ENCODE data around the gene AVPR2. TPM values are rescaled to one million over a fixed set of nuclear protein-coding genes. Genes with fewer than 3 reads are reported as not detected.

Gene AVPR2
- total RNA-seq, 1 experiment from 2014 or later: 3.2 TPM

DNA sequence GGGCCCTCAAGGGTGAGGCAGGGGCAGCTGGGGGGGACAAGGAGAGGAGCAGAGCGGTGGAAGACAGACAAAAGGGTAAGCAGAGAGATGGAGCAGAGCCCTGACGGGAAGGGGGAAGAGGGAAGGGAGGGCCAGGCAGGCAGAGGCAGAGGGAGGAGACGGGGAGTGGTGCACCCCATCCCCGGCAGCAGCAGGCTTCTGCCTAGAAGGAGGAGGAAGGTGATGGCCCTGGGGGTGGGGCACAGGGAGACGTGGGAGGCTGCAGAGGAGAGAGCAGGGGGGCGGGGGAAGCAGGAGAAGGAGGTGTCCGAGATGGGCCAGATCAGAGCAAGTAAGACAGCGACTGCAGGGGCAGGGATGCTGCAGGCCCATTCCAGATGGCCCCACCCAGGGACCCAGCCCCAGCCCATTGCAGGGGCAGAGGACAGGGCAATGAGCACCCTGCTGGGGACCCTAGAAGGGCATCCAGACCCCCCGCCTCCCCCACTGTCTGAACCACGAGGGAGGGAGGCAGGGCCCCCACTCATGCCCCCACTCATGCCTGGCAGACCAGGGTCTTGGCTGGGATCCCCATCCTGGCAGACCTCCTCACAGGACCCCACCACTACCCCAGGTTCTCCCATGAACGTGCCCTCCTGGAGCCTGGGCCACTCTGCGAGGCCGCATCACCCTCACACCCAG, 21.2 kb upstream of the AVPR2 start:
- intact Hi-C loops (cut with micrococcal nuclease; ENCODE audit: unreplicated experiment): loop anchor here (10.0 kb wide), 2 partner anchors 89 to 179 kb away; partner anchors contain the start of genes IDH3G and SSR4
- DNase-seq: no peak
- H4K20me1 ChIP-seq (ENCODE audit: insufficient read depth): no peaks in the 10 kb centered on the region; the same call in 1 of the 2 replicates
- no peak overlapping the region for H3K27ac ChIP-seq
- H3K36me3 ChIP-seq (ENCODE audit: low read depth): no peaks in the 10 kb centered on the region
- no peak overlapping the region for H2AFZ ChIP-seq
- no peaks in the 10 kb centered on the region for H3K9me2 ChIP-seq (ENCODE audit: insufficient read depth)
- no peak overlapping the region for H3K4me2 ChIP-seq
- no peak overlapping the region for H3K4me3 ChIP-seq
- no peaks in the 10 kb centered on the region for H3F3A ChIP-seq (ENCODE audit: insufficient read depth, low read depth)
- no peaks in the 10 kb centered on the region for H3K79me2 ChIP-seq (ENCODE audit: low read depth)
- H3K9me3 ChIP-seq (ENCODE audit: insufficient read depth, low read depth): no peaks in the 10 kb centered on the region
- 0 out of 2 replicates have a peak, but pooled peaks cover 12% of the 10 kb centered on the region for H3K4me1 ChIP-seq (replicated peaks; ENCODE audit: insufficient read depth)
- TF ChIP-seq, protein P1, sequence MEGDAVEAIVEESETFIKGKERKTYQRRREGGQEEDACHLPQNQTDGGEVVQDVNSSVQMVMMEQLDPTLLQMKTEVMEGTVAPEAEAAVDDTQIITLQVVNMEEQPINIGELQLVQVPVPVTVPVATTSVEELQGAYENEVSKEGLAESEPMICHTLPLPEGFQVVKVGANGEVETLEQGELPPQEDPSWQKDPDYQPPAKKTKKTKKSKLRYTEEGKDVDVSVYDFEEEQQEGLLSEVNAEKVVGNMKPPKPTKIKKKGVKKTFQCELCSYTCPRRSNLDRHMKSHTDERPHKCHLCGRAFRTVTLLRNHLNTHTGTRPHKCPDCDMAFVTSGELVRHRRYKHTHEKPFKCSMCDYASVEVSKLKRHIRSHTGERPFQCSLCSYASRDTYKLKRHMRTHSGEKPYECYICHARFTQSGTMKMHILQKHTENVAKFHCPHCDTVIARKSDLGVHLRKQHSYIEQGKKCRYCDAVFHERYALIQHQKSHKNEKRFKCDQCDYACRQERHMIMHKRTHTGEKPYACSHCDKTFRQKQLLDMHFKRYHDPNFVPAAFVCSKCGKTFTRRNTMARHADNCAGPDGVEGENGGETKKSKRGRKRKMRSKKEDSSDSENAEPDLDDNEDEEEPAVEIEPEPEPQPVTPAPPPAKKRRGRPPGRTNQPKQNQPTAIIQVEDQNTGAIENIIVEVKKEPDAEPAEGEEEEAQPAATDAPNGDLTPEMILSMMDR (conservative IDR thresholded peaks at IDR 0.05): no peak
- no peak for TF ChIP-seq EZH2 (IDR thresholded peaks at IDR 0.05; ENCODE audit: low read depth)
- no TSS peak for BruUV-seq (replicated peaks)
- H3K27me3 ChIP-seq (ENCODE audit: insufficient read depth, low read depth): peaks cover 11% of the 10 kb centered on the region
- ChIA-PET CTCF (interaction anchor here (1.4 kb wide), 1 partner anchor 118 kb away, joined by 3 read pairs; no protein-coding TSS in a partner anchor), POLR2A (ENCODE audit: unreplicated experiment) (no interaction called here)

DNA sequence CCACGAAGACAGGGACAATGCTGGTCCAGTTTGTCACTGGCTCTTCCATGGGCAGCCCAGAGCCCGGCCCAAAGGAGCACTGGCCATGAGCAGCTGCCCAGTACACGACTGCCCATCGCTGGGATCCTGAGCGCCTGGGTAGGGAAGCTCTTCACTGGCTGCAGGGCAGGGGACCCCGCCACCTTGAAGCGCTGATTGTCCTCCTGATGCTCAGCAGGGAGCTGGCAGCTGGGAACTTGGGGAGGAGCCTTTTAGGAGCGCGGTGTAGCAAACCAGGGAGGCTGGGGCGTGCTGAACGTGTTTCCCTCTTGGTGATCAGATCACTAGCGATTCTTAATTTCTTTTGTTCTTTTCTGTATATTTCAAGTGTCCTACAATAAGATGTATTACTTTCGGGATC, 20.3 kb upstream of the AVPR2 start:
- Histone ChIP-seq H3K4me1 (replicated peaks; ENCODE audit: insufficient read depth) (0 out of 2 replicates have a peak, but pooled peaks cover 12% of the 10 kb centered on the region), H3K9me3 (ENCODE audit: insufficient read depth, low read depth) (no peaks in the 10 kb centered on the region), H3K27me3 (ENCODE audit: insufficient read depth, low read depth) (peaks cover 11% of the 10 kb centered on the region), H3K79me2 (ENCODE audit: low read depth) (no peaks in the 10 kb centered on the region), H3K36me3 (ENCODE audit: low read depth) (no peaks in the 10 kb centered on the region), H3K9me2 (ENCODE audit: insufficient read depth) (no peaks in the 10 kb centered on the region), H3K27ac (no peak overlapping the region), H4K20me1 (ENCODE audit: insufficient read depth) (no peaks in the 10 kb centered on the region; the same call in 1 of the 2 replicates), H3F3A (ENCODE audit: insufficient read depth, low read depth) (no peaks in the 10 kb centered on the region), H3K4me2 (no peak overlapping the region), H3K4me3 (no peak overlapping the region), H2AFZ (no peak overlapping the region)
- ChIA-PET CTCF (interaction anchor here (0.6 to 1.4 kb wide), 2 partner anchors 51 to 118 kb away, joined by 3 to 5 read pairs; no protein-coding TSS in a partner anchor), POLR2A (ENCODE audit: unreplicated experiment) (no interaction called here)
- no peak for TF ChIP-seq EZH2 (IDR thresholded peaks at IDR 0.05; ENCODE audit: low read depth)
- TF ChIP-seq, protein P1 (conservative IDR thresholded peaks at IDR 0.05): no peak
- DNase-seq: no peak
- BruUV-seq (replicated peaks): no TSS peak
- intact Hi-C loops (cut with micrococcal nuclease; ENCODE audit: unreplicated experiment): loop anchor here (1.0 to 10.0 kb wide), 4 partner anchors 45 to 179 kb away; partner anchors contain the start of genes IDH3G, PLXNB3 and SSR4

DNA sequence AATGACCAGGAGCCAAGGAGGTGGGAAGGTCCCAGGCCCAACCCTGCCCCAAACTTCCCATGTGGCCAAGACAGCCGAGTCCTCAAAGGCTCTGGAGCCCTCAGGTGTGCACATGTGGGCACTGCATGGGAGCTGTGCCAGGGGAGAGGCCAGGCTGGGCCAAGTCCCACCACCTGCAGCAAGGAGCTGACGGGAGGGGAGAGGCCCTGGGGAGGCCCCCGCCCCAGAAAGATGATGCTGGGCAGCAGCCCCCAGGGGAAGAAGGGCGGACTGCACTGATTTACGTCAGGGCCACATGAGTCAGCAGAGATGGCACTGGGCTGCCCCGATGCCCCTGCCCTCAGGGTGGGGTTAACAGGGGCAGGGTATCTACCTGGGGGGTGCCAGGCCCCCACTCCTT, 19.9 kb upstream of the AVPR2 start:
- TF ChIP-seq, protein P1 (conservative IDR thresholded peaks at IDR 0.05): peak; percentile 50; the same call in 1 of the 2 replicates
- TF ChIP-seq EZH2 (IDR thresholded peaks at IDR 0.05; ENCODE audit: low read depth): no peak
- Histone ChIP-seq H3K36me3 (ENCODE audit: low read depth) (no peaks in the 10 kb centered on the region), H3K9me3 (ENCODE audit: insufficient read depth, low read depth) (no peaks in the 10 kb centered on the region), H3K4me3 (no peak overlapping the region), H3K4me1 (replicated peaks; ENCODE audit: insufficient read depth) (0 out of 2 replicates have a peak, but pooled peaks cover 12% of the 10 kb centered on the region), H3K4me2 (peak overlapping the region; percentile 50; the same call in 1 of the 2 replicates), H4K20me1 (ENCODE audit: insufficient read depth) (no peaks in the 10 kb centered on the region; the same call in 1 of the 2 replicates), H3K9me2 (ENCODE audit: insufficient read depth) (no peaks in the 10 kb centered on the region), H3K27ac (no peak overlapping the region), H3F3A (ENCODE audit: insufficient read depth, low read depth) (no peaks in the 10 kb centered on the region), H3K79me2 (ENCODE audit: low read depth) (no peaks in the 10 kb centered on the region), H3K27me3 (ENCODE audit: insufficient read depth, low read depth) (peaks cover 11% of the 10 kb centered on the region), H2AFZ (no peak overlapping the region)
- no TSS peak for BruUV-seq (replicated peaks)
- DNase-seq: peak; percentile 37 to 70
- intact Hi-C loops (cut with micrococcal nuclease; ENCODE audit: unreplicated experiment): loop anchor here (1.0 to 10.0 kb wide), 4 partner anchors 44 to 180 kb away; partner anchors contain the start of genes IDH3G, PLXNB3 and SSR4
- CTCF ChIA-PET: interaction anchor here (0.6 to 1.4 kb wide), 2 partner anchors 51 to 119 kb away, joined by 3 to 5 read pairs; no protein-coding TSS in a partner anchor
- POLR2A ChIA-PET (ENCODE audit: unreplicated experiment): no interaction called here

Data from PC-9 (cell line).